H9 (cell line): ENCODE measurements around the gene TMEM30B. TPM values are rescaled to one million over a fixed set of nuclear protein-coding genes. Genes with fewer than 3 reads are reported as not detected.

Experiments
- DNase-seq: peaks from one replicate; pipeline ENCODE4 v3.0.0-alpha.2; 2017
- H2AFZ ChIP-seq: one replicate; pipeline ENCODE4 v1.6.1; 2013; ENCODE audit warnings: mild to moderate bottlenecking, low read length, control low read depth, moderate library complexity
- H2AK5ac ChIP-seq: 2 replicates; pipeline ENCODE4 v1.6.1; 2013; ENCODE audit warnings: low read length, control low read depth, mixed read lengths; ENCODE audit not compliant: insufficient read length
- H2BK120ac ChIP-seq: one replicate; pipeline ENCODE4 v1.6.1; 2013; ENCODE audit warnings: low read depth, mild to moderate bottlenecking, low read length, control low read depth, inconsistent platforms; ENCODE audit not compliant: poor library complexity, severe bottlenecking
- H2BK12ac ChIP-seq: 2 replicates; pipeline ENCODE4 v1.6.1; 2013; ENCODE audit warnings: low read length, control low read depth, mixed read lengths, low read depth; ENCODE audit not compliant: insufficient read length
- H2BK15ac ChIP-seq: 2 replicates; pipeline ENCODE4 v1.6.1; 2013; ENCODE audit warnings: low read depth, low read length, control low read depth
- H2BK20ac ChIP-seq: one replicate; pipeline ENCODE4 v1.6.1; 2013; ENCODE audit warnings: low read depth, mild to moderate bottlenecking, low read length, control low read depth, inconsistent platforms; ENCODE audit not compliant: poor library complexity, severe bottlenecking
- H2BK5ac ChIP-seq: 2 replicates; pipeline ENCODE4 v1.6.1; 2013; ENCODE audit warnings: low read length, control low read depth, mixed read lengths; ENCODE audit not compliant: insufficient read length
- H3K14ac ChIP-seq: 2 replicates; pipeline ENCODE4 v1.6.1; 2013; ENCODE audit warnings: low read length, control low read depth; ENCODE audit not compliant: insufficient read depth
- H3K18ac ChIP-seq: 2 replicates; pipeline ENCODE4 v1.6.1; 2013; ENCODE audit warnings: low read depth, mild to moderate bottlenecking, mixed read lengths, low read length, control low read depth; ENCODE audit not compliant: insufficient read length
- H3K23ac ChIP-seq: 2 replicates; pipeline ENCODE4 v1.6.1; 2013; ENCODE audit warnings: low read length, control low read depth, mixed read lengths, low read depth; ENCODE audit not compliant: insufficient read length
- H3K23me2 ChIP-seq: 2 replicates; pipeline ENCODE4 v1.6.1; 2013; ENCODE audit warnings: low read depth, mild to moderate bottlenecking, mixed read lengths, low read length, control low read depth; ENCODE audit not compliant: insufficient read length, poor library complexity, severe bottlenecking
- H3K27ac ChIP-seq: 2 replicates; pipeline ENCODE4 v1.5.1; 2013; ENCODE audit warnings: low read length, control low read depth, mixed read lengths, low read depth; ENCODE audit not compliant: insufficient read length
- H3K27me3 ChIP-seq: 2 replicates; pipeline ENCODE4 v1.6.1; 2013; ENCODE audit warnings: low read length, control low read depth, inconsistent platforms; ENCODE audit not compliant: insufficient read depth
- H3K4ac ChIP-seq: 2 replicates; pipeline ENCODE4 v1.6.1; 2013; ENCODE audit warnings: low read depth, mild to moderate bottlenecking, control low read depth, inconsistent platforms, low read length, moderate library complexity
- H3K4me1 ChIP-seq: 2 replicates; pipeline ENCODE4 v1.6.1; 2013; ENCODE audit warnings: low read length, control low read depth, inconsistent platforms; ENCODE audit not compliant: insufficient read depth
- H3K4me2 ChIP-seq: 2 replicates; pipeline ENCODE4 v1.6.1; 2013; ENCODE audit warnings: low read length, control low read depth, mixed read lengths; ENCODE audit not compliant: insufficient read length, insufficient read depth
- H3K56ac ChIP-seq: 2 replicates; pipeline ENCODE4 v1.6.1; 2013; ENCODE audit warnings: low read depth, mild to moderate bottlenecking, mixed read lengths, low read length, control low read depth; ENCODE audit not compliant: insufficient read length
- H3K79me1 ChIP-seq: 2 replicates; pipeline ENCODE4 v1.6.1; 2013; ENCODE audit warnings: low read depth, mild to moderate bottlenecking, moderate library complexity, low read length, control low read depth, inconsistent platforms; ENCODE audit not compliant: insufficient read depth, poor library complexity, severe bottlenecking
- H3K79me2 ChIP-seq: 2 replicates; pipeline ENCODE4 v1.6.1; 2013; ENCODE audit warnings: low read length, control low read depth, inconsistent platforms; ENCODE audit not compliant: insufficient read depth
- H3K9ac ChIP-seq: 2 replicates; pipeline ENCODE4 v1.6.1; 2013; ENCODE audit warnings: low read length, control low read depth, mixed read lengths; ENCODE audit not compliant: insufficient read length; ENCODE audit errors: extremely low read depth
- H3K9me3 ChIP-seq: one replicate; pipeline ENCODE4 v1.6.1; 2013; ENCODE audit warnings: low read depth, low read length, inconsistent platforms; ENCODE audit not compliant: control insufficient read depth
- H3T11ph ChIP-seq: one replicate; pipeline ENCODE4 v1.6.1; 2013; ENCODE audit warnings: mild to moderate bottlenecking, low read length, control low read depth, inconsistent platforms
- H4K20me1 ChIP-seq: one replicate; pipeline ENCODE4 v1.6.1; 2013; ENCODE audit not compliant: control insufficient read depth, insufficient read length, insufficient read depth
- H4K5ac ChIP-seq: 2 replicates; pipeline ENCODE4 v1.6.1; 2013; ENCODE audit warnings: low read depth, mild to moderate bottlenecking, mixed read lengths, low read length, control low read depth; ENCODE audit not compliant: insufficient read length
- H4K8ac ChIP-seq: replicated peaks from 2 replicates; pipeline ENCODE4 v1.6.1; 2013; ENCODE audit warnings: low read length, control low read depth, mixed read lengths, low read depth; ENCODE audit not compliant: insufficient read length
- H4K91ac ChIP-seq: 2 replicates; pipeline ENCODE4 v1.6.1; 2013; ENCODE audit warnings: low read depth, mild to moderate bottlenecking, moderate library complexity, mixed read lengths, low read length, control low read depth; ENCODE audit not compliant: insufficient read length
- H3K27ac Mint-ChIP-seq, 3 experiments: 2 replicates in 2 of 3; 3 replicates in 1 of 3; pipeline ENCODE4 v1.8.0; 2020 to 2021; ENCODE audit warnings: mixed read lengths in 3 of 3, mild to moderate bottlenecking in 1 of 3, moderate library complexity in 1 of 3
- H3K27me3 Mint-ChIP-seq: 2 replicates; pipeline ENCODE4 v1.8.0; 2021; ENCODE audit warnings: low read depth, mild to moderate bottlenecking, moderate library complexity, mixed read lengths
- H3K36me3 Mint-ChIP-seq, 3 experiments: 2 replicates in 2 of 3; 3 replicates in 1 of 3; pipeline ENCODE4 v1.8.0; 2020 to 2021; ENCODE audit warnings: low read depth in 3 of 3, mixed read lengths in 3 of 3; ENCODE audit not compliant: insufficient read depth in 1 of 3
- H3K4me1 Mint-ChIP-seq, 2 experiments: 2 replicates each; pipeline ENCODE4 v1.8.0; 2020; ENCODE audit warnings: mixed read lengths in 2 of 2
- H3K4me3 Mint-ChIP-seq, 2 experiments: 2 replicates in 1 of 2; 3 replicates in 1 of 2; pipeline ENCODE4 v1.8.0; 2020 to 2021; ENCODE audit warnings: mild to moderate bottlenecking in 2 of 2, mixed read lengths in 2 of 2, moderate library complexity in 1 of 2
- H3K9me3 Mint-ChIP-seq, 2 experiments: 2 replicates in 1 of 2; 3 replicates in 1 of 2; pipeline ENCODE4 v1.8.0; 2020; ENCODE audit warnings: mild to moderate bottlenecking in 2 of 2, mixed read lengths in 2 of 2, moderate library complexity in 1 of 2
- WGBS: extraction: QIAGEN DNeasy Blood & Tissue Kit; methylation state at CpG from one replicate; pipeline ENCODE4 v1.1.7; 2013; ENCODE audit warnings: missing lambda C conversion rate, low lambda C conversion rate, mixed read lengths; ENCODE audit not compliant: insufficient read length; ENCODE audit errors: extremely low coverage; 5-methylcytosine and 5-hydroxymethylcytosine counted together
- total RNA-seq: library from RNA; stranded (reverse); gene quantifications from 2 replicates; pipeline ENCODE4 v1.2.1, GENCODE V29; 2021
- TF ChIP-seq, protein P1 (sequence below): fragments of 200-600 bp; sonication (generic); conservative IDR thresholded peaks from 3 replicates; pipeline ENCODE4 v1.8.0; 2021; ENCODE audit warnings: antibody characterized with exemption, mild to moderate bottlenecking

The TMEM30B gene
- total RNA-seq, 1 experiment from 2014 or later: 12.2 TPM

DNA sequence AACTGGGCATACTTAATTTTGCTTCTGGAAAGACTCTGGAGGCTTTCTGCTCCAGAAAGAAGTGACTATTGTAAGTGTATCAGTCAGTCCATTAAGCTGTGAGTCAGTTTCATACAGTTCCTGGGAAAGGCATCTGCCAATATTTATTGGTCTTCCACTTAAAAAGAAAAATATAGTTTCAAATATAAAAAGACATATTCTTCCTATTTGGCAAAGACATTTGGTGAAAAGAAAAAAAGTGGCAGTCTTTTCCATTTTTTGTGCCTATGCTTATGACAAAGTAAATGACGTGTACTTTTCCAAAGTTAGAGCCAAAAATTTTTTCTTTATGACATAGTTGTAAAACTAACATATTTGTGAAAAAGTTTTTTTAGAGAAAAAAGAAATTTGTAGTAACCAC lies 12.3 kb downstream of the TMEM30B start:
- no peak for DNase-seq
- H2BK15ac ChIP-seq: no peak overlapping the region
- no peak overlapping the region for H4K8ac ChIP-seq
- H3K4me1 ChIP-seq: no peaks in the 10 kb centered on the region
- H2BK120ac ChIP-seq: no peak overlapping the region
- H2BK12ac ChIP-seq: no peak overlapping the region
- no peak overlapping the region for H3K14ac ChIP-seq
- no peaks in the 10 kb centered on the region for H3K23me2 ChIP-seq
- Mint-ChIP-seq H3K27ac (no peak overlapping the region), H3K4me1 (peaks cover 0 to 3% of the 10 kb centered on the region in 2 experiments; a peak in 1 of 4 replicates), H3K27me3 (peaks cover 27% of the 10 kb centered on the region), H3K4me3 (no peak overlapping the region), H3K36me3 (no peaks in the 10 kb centered on the region), H3K9me3 (no peaks in the 10 kb centered on the region)
- H3K23ac ChIP-seq: no peak overlapping the region
- no peaks in the 10 kb centered on the region; the same call in 1 of the 2 replicates for H3K27me3 ChIP-seq
- H4K5ac ChIP-seq: no peak overlapping the region
- H3K18ac ChIP-seq: no peak overlapping the region
- no peaks in the 10 kb centered on the region for H3K79me1 ChIP-seq
- H2AK5ac ChIP-seq: no peak overlapping the region
- WGBS: no CpG with 5 or more reads among the region's 1 CpG
- H4K20me1 ChIP-seq: no peaks in the 10 kb centered on the region
- no peak overlapping the region for H2BK5ac ChIP-seq
- H3K4ac ChIP-seq: no peak overlapping the region
- H3K4me2 ChIP-seq: no peak overlapping the region
- no peaks in the 10 kb centered on the region for H3K9me3 ChIP-seq
- no peak overlapping the region for H2BK20ac ChIP-seq
- no peak overlapping the region for H2AFZ ChIP-seq
- H4K91ac ChIP-seq: no peak overlapping the region
- H3K27ac ChIP-seq: no peak overlapping the region
- H3K56ac ChIP-seq: no peak overlapping the region
- no peak overlapping the region for H3T11ph ChIP-seq
- H3K79me2 ChIP-seq: no peaks in the 10 kb centered on the region
- H3K9ac ChIP-seq: no peak overlapping the region
- TF ChIP-seq, protein P1, sequence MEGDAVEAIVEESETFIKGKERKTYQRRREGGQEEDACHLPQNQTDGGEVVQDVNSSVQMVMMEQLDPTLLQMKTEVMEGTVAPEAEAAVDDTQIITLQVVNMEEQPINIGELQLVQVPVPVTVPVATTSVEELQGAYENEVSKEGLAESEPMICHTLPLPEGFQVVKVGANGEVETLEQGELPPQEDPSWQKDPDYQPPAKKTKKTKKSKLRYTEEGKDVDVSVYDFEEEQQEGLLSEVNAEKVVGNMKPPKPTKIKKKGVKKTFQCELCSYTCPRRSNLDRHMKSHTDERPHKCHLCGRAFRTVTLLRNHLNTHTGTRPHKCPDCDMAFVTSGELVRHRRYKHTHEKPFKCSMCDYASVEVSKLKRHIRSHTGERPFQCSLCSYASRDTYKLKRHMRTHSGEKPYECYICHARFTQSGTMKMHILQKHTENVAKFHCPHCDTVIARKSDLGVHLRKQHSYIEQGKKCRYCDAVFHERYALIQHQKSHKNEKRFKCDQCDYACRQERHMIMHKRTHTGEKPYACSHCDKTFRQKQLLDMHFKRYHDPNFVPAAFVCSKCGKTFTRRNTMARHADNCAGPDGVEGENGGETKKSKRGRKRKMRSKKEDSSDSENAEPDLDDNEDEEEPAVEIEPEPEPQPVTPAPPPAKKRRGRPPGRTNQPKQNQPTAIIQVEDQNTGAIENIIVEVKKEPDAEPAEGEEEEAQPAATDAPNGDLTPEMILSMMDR: no peak
